Suppressor macrophage treated with lipopolysaccharide for 4 hours (primary cell): ENCODE measurements around the gene ANTXR2.

Experiments
- DNase-seq: peaks from one replicate; pipeline ENCODE4 v3.0.0-alpha.2; 2020

Gene ANTXR2

DNA sequence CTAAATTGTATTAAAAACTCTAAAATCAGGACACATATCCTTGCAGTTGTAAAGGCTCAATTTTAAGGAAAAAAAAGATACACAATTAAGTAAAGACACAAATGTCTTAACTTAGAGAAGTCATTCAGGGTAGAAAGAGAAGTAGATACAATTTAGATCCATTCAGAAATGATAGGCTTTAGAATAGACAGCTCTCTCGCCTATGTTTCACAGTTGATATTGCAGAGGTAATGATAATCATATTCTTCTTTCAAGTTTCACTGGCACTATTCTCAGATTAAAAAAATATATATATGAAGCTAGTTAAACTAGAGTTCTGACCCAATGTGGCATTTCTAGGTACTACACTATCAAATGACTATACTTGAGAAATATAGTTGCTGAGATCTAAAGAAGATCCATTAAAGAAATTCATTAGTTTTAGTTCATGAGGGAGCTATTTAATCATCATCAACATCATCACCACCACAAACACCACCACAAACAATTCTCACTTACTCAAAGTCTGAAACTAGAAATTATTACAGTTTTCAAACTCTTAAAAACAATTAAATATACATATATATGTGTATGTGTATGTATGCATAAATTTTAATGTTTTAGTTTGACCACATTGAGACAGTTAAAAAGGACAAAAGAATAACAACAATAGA lies 93.1 kb downstream of the ANTXR2 start:
- DNase-seq, result no peak

DNA sequence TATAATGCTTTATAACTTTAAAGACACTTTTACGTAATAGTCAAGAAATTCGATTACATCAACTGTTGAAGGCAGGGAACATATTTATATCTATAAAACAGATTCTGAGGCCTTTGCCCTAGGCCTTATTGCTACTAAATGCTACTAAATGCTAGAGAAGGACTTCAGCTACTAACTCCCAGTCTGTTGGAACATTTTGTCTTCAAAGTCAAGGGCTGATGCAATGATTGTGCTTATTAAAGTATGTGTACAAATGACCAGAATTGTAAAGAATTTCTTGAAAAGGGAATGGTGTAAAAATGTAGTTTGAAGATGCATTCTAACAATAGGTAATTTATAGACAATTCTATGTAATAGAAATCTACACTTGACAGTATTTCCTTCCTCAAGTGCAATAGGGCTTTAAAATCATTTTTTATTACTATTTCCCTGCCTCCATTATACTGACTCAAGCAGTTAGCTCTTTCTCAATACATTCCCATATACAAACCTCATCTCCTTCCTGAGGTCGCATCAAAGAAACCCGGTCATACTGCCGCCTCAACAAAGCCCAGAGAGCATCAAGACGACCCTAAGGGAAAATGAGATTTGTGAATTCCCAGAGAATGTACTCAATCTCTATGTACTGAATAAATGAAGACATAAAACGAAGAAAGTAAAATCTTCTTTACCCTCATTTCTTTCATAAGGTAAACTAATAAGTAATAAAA lies 95.7 kb downstream of the ANTXR2 start:
- no peak for DNase-seq

DNA sequence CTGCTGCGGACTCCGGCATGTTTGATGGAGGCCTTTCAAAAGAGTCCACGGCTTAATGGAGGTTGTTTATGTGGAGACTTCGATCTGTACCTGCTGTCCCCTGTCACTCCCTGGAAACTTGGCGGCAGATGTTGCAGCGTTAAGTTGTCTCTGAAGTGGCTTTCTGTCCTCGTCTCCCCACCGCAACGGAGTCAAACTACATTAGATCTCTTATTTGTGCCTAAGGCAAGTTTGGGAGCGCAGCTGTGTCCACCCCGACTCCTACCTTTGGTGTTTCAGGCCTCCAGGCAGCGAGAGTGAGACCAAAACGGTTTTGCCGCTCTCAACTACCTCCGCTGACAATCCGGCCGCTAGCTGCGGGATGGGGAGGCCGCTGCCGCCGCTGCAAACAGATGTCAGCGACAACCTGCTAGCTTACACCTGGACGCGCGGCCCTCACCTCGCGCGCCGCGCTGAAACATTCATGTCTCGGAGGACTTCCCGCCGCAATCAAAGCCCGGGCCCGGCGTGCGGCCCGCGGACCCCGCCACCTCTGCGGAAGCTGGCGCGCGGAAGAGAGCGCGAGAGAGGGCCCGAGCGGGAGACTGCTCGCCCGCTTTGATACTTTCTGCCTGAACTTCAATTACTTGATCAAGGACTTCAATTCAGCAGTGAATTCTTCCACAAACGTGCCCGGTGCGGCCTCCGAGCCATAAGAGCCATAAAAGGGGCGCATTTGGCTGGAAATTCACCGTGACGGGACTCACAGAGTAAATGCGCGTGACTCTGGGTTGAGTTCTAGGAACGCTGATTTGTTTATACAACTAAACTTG lies 108.4 kb downstream of the ANTXR2 start:
- no peak for DNase-seq

DNA sequence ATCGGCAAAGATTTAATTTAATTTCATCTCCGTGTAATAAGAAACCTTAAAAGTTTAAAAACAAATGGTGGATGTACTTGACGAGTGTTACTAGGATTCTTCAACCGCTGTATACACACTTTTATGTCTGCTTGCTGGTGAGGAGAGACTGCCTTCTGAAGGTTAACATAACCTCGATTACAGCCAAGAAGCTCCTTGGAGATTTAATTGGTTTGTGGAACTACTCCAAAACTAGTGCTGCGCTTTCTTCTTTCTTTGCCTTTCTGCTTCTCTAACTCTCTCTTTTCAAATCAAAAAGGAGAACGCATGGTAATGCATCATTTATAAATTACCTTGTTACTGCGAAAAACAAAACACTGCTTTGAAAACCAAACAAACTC lies 109.0 kb downstream of the ANTXR2 start:
- DNase-seq, result no peak

DNA sequence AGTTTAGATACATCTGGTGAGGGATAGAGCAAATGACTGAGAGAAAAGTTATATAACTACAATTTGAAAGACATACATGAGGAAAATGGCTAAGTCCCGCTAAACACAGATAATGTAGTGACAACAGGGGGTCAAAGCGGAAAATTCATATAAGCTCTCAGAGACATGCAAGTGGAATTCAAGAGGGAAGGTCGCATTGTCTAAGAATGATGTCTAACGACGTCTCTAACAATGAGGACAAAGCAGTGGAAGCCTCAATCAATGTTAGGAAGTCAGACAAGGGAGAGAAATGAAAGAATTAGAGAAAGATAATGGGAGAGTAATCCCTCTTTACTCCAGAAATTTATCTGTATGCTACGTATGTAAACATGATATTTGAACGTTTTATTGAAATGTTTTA lies 113.4 kb downstream of the ANTXR2 start:
- DNase-seq, result no peak

DNA sequence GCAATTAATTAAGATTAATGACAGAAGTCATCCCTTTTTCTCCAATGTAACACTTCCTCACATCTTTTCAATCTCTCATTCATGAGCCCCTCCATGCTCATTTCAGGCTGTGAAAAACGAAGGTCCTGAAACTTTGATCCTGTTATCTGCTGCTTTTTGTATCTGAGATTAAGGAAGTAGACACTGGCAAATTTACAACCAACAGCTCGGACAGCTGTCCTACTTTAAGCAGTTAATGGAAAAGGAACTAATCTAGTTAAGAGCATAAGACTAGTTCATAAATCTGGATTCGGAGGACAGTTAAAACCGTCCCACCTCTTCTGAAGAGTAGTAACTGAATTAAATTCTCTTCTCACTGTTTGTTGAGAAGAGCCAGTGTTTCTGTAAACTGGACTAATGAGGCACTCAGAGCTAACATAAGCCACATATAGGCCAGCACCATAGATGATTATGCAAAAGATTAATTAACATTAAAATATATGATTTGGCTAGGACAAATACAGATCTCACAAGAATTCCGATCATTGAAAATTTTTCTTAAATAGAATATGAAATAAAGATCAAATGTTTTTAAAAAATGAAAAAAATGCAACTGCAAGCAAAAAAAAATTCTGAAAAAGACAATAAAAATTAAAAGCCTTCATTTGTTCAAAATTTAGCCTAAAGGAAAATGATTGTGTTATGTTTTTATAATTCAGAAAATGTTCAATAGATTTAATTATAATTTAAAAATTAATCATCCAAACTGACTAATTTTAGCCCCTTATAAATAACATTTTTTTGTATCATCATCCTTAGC lies 114.4 kb downstream of the ANTXR2 start:
- DNase-seq, result no peak

DNA sequence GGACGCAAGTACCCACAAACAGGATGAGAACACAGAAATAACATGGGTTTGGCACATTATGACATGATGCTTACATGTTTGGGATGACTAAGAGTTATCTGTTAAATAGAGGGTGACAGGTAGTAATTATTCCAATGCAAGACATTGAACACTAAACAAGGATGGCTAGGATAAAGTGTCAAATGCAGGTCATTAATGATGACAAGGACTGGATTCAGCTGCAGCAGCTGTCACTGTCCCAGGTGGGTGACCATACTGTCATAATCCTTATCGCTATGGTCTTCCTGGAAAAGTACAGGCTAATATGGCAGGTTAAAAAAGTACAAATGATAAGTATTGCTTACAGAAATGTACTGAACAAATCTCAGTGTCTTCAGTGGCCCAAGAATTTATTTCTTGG lies 123.9 kb downstream of the ANTXR2 start:
- no peak for DNase-seq

DNA sequence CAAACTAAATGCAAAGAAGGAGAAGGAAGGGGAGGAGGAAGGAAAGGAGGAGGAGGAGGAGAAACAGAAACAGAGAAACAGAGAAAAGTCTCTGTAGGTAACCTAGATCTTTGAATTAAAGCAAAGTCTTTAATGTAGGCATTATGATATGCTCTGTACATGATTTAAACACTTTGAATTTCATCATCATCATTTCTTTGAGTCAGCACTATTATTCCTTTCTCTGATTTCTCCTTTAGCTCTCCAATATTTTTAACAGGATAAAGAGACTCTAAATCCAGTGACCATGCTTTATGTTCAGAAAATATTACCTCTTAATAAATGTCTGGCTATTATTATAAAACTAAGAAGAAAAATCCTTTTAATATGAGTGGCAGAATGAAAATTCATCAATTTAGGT lies 124.3 kb downstream of the ANTXR2 start:
- DNase-seq, result no peak

DNA sequence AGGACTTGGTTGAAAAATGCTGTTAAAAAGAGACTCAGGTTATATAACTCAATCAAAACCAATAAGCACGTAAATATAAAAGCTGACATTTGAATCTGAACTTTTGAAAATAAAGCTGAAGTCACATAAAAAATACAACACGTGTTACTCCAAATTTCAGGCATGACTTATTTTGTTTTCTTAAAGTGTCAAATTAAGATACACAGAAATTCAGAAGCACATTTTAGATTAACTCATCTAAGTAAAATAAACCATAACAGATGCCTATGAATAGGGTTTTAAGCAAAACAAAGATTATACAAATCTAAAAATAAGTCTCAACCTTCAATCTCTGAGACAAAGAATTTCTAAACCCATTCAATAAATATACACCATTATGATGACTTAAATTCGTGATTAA lies 124.8 kb downstream of the ANTXR2 start:
- no peak for DNase-seq

DNA sequence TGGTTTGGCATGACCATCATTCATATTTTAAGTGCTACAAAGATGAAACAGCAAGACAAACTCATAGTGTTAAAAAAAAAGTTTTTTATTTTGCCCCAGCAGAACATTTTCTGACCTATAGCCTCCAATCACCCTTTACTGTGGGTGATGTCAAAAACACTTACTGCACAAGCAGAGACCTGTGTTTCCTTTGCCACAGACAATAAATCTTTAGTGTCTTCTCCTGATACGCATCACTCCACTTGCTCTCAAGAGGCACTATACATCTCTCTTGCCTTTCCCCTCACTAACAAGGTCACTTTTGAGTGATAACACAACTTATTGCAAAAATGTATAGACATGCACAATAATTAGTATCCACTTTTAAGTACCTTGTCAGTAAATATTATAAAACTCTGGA lies 125.6 kb downstream of the ANTXR2 start:
- no peak for DNase-seq

DNA sequence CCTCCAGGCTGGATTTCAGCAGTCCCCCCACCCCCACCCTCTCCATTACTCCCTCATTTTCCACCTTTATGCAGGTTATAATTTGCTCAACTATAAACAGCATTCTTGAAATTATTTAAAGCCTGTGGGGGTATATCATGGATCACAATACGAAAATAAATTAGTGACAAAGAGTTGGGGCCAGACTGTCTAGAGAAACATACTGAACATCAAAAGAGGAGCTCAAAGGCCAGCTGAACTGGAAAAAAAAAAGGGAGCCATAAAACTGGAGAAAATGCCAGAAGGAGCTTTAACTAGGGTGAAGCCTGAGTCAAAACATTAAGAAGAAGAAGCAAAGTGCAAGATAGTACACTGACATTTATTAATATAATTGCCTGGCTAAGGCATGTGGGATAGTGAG lies 137.8 kb downstream of the ANTXR2 start:
- DNase-seq, result no peak

DNA sequence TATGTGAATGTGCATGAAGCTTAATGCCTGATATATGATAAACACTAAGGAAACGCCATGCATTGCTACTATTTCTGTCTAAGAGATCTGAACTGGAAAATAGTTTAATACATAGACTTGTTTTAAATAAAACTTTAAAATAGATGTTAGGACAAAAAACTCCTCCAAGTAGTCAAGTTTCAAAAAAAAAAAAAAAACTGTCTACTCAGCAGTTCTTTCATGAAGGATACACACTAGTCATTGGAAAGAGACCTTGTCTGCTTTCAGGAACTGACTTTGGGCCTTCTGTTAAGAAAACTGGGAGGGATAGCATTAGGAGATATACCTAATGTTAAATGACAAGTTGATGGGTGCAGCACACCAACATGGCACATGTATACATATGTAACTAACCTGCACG lies 138.4 kb downstream of the ANTXR2 start:
- DNase-seq, result no peak

DNA sequence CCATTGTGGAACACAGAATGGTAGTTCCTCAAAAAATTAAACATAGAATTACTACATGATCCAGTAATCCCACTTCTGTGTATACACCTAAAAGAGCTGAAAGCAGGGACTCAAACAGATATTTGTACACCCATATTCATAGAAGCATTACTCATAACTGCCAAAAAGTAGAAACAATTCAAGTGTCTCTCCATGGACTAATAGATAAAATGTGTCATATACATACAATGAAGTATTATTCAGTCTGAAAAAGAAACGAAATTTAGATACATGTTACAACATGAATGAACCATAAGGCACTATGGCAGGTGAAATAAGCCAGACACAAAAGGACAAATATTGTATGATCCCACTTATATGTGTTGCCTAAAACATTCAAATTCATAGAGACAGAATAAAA lies 145.1 kb downstream of the ANTXR2 start:
- DNase-seq, result no peak

DNA sequence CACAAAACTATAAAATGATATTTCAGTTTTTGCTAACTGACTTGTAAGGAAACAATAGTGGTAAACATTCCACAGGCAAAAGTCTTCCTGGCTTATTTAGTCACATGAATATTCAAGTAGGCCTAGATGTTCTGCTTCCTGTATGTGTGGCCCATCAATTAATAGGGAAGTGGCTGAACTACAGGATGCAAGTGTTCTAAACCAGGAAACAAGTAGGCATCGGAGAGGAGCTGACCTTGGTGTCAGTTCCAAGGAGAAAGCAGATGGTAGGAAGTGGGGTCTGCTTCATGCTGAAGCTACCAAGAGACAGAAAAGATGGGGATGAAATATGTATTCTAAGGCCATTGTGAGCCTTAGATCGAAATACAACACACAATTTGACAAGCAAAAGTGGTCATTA lies 149.7 kb downstream of the ANTXR2 start:
- peak; percentile 13 for DNase-seq

DNA sequence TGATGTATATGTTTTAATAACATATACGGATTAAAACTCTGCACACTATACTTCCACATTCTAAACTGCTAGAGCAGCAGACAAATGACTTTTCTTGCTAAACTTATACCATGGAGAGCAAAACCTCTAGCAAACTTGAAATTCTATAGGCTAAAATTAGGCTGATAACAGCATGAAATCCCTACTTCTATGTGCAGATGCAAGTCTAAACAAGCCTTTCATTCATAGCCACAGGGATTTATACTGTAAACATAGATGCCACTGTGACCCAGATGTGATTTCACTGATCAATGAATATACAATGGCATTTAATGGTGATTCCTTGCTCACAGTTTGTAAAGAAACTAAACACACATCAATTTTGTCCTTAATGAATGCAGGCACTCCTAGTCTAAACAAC lies 151.0 kb downstream of the ANTXR2 start:
- no peak for DNase-seq

DNA sequence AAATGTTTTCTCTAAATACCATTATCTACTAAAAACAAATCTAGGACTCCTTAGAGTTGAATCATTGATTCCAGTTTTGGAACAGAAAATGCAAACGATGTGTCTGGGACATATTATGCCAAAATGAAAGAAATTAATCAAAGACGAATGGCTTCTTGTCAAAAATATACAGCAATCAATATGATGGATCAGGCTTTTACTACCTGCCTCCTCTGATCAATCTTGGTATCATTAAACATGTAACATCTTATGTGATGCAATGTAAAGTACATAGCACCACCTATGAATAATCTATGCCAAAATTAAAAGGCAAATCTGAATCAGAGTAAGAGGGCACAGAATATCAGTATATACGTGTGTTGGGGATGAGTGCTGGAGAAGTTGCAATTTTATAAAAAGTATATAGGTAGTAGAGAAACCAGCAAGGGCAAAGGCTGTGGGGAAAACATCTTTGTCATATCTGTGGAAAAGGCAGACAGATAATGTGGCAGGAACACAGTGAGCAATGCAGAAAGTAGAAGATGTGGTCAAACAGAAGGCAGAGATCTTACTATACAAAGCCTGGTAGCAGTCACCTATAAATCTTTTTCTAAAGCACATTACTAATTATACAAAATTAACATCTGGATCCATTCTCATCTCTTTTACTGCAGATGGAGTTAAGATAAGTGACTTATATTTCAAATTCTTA lies 152.7 kb downstream of the ANTXR2 start:
- DNase-seq, result no peak

DNA sequence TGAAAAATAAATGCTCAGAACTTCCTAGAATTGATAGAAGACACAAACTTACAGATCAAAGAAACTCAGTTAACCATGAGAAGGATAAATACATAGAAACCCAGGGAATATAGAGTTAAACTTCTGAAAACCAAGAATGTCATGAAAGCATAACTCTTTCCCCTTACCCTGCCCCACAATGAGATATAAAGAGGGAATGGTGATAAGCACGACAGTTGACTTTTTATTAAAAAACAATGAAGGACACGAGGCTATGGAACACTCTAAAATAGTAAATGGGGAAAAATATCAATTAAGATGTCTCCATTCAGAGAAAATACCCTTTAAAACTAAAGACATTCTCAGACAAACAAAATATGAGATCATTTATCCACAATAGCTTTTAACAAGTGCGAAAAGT lies 154.7 kb downstream of the ANTXR2 start:
- DNase-seq, result no peak

DNA sequence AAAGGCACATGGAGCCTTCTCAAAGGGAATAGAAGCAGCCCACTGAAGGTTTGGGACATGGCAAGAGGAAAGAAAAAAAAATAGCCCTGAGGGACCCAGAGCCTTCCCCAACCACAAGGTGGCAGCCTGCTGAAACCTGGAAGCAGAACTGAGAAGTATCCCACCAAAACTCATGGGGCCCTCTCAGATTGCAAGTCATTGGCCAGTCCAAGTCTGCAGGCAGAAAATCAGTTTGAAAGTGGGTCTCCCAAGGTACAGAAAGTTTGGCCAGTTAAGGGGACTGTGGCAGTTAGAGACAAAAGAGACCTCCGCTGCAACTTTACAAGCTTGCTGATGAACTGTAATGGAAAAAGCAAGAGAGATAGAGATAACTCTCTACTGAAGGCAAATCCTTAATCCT lies 155.8 kb downstream of the ANTXR2 start:
- peak; percentile 40 for DNase-seq

DNA sequence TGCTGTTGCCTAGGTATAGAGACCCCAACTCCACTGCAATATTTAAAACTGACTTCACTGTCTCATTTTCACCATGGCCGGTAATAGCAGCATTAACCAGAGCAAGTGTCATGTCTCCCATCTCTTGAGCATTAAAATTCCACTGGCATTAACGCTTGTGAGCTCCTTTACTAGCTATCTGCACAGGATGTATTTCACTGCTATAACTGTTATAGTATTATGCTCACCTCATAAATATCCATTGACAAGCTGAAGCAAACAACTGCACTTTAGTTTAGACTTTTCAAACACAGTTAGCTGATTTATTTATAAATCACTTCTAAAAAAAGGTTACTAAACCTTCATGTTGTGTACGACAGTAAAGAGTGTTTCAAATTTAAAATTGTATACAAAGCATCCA lies 157.8 kb downstream of the ANTXR2 start:
- no peak for DNase-seq

DNA sequence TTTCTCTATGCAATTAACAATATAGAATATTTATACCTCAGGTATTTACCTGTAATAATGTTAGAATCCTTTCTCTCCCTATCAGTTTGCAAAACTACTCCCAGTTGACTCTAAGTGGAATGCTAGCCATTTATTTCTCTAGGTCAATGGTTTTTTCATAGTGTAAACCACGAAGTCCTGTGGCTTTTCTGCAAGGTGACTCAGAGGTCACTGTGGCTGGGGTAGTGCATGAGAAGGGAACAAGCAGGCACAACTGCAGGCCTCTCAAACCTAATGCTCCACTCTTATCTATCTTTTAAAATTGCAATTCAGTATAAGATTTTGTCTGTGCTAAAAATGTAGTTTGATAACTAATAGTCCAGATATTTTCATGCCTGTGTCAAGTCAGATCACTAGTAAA lies 159.4 kb downstream of the ANTXR2 start:
- DNase-seq, result no peak

DNA sequence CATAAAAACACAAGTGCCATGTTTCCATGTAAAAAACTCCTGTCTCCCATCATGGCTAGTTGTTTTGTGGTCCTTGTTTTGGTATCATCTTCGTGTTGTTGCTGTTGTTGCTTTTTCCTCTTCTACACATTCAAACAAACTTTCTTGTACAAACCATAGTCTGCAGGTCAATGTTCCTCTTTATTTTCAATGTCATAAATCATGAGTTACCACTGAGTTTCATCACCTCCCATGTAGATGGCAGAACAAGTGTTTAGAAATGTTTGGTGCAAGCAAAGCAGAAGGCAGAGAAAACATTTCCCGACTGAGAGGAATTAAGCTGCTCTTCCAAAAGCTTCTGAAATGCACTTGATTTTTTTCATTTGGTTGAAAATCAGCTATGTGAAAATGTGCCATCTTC lies 166.0 kb downstream of the ANTXR2 start:
- peak; percentile 23 for DNase-seq

DNA sequence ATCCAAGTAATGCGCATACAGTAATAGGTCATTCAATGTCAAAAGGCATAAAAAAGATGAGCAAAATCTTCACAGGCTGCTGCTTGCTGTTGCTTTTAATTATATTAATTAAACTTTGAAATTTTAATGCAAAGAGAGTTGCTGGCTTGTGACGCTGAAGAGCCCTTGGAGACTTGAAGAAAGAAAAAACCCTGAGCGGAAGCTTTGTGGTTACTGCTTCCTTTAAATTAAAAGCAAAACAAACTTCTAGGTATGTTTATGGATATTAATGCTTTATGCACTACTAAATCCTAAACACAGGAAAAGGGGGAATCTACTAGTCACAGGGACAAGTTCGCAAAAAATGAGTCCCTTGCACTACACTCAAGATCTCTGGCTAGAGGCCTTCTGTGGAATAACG lies 166.7 kb downstream of the ANTXR2 start:
- DNase-seq, result no peak

DNA sequence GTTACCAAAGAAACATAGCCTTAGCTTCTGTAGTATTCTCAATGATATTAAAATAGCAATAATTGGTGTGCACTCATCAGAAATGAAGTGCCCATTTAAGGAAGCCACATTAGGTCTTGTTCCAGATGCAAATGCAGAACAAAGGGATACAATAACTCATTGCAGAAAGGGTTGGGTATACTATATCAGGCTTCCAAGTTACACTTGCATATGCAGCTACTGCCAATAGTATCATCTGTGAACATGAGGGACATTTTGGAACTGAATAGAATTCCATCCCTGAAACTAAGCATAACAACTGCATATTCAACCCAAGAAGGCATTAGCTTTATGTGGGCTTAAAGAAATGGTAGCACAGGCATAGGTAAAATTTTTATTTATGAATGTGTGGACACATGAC lies 167.8 kb downstream of the ANTXR2 start:
- DNase-seq, result no peak
